KMS-11 (cell line): ENCODE results near the gene WDR38.

Experiments
- H2AFZ ChIP-seq: fragments of 200-600 bp; sonication (generic); 2 replicates; pipeline ENCODE4 v1.6.1; 2016; ENCODE audit warnings: antibody characterized with exemption, mixed run types, low read depth
- H3K27ac ChIP-seq: fragments of 200-600 bp; sonication (generic); 2 replicates; pipeline ENCODE4 v1.6.1; 2016; ENCODE audit warnings: mild to moderate bottlenecking, mixed run types
- H3K27me3 ChIP-seq: fragments of 200-600 bp; sonication (generic); 2 replicates; pipeline ENCODE4 v1.6.1; 2017; ENCODE audit warnings: mild to moderate bottlenecking, low read depth, mixed run types, moderate library complexity; ENCODE audit not compliant: insufficient read depth
- H3K36me3 ChIP-seq: fragments of 200-600 bp; sonication (generic); 2 replicates; pipeline ENCODE4 v1.6.1; 2017; ENCODE audit warnings: mild to moderate bottlenecking, mixed run types; ENCODE audit not compliant: insufficient read depth
- H3K4me1 ChIP-seq: fragments of 200-600 bp; sonication (generic); 2 replicates; pipeline ENCODE4 v1.6.1; 2016; ENCODE audit warnings: mild to moderate bottlenecking, low read depth, mixed run types; ENCODE audit not compliant: poor library complexity, severe bottlenecking
- H3K4me2 ChIP-seq: fragments of 200-600 bp; sonication (generic); 2 replicates; pipeline ENCODE4 v1.7.0; 2016; ENCODE audit warnings: mild to moderate bottlenecking, mixed run types
- H3K4me3 ChIP-seq: fragments of 200-600 bp; sonication (generic); IDR thresholded peaks from 2 replicates; pipeline ENCODE4 v1.6.1; 2017; ENCODE audit warnings: low read depth, low read length, mixed read lengths; ENCODE audit not compliant: insufficient read depth
- H3K79me2 ChIP-seq: fragments of 200-600 bp; sonication (generic); 2 replicates; pipeline ENCODE4 v1.6.1; 2016; ENCODE audit warnings: low read depth, mixed run types; ENCODE audit not compliant: insufficient read depth
- H3K9ac ChIP-seq: fragments of 200-600 bp; sonication (generic); 2 replicates; pipeline ENCODE4 v1.6.1; 2016; ENCODE audit warnings: mild to moderate bottlenecking, mixed run types
- H4K20me1 ChIP-seq: fragments of 200-600 bp; sonication (generic); 2 replicates; pipeline ENCODE4 v1.6.1; 2016; ENCODE audit warnings: mild to moderate bottlenecking, mixed run types; ENCODE audit not compliant: insufficient read depth
- CTCF ChIP-seq: fragments of 200-600 bp; sonication (generic); conservative IDR thresholded peaks from 2 replicates; pipeline ENCODE4 v1.6.1; 2017; ENCODE audit warnings: low read depth, mild to moderate bottlenecking, antibody characterized with exemption, low read length, moderate library complexity, mixed read lengths

WDR38 gene

GRCh38 chr9:124881138-124881743, 28.0 kb downstream of the WDR38 start:
- Histone ChIP-seq H3K4me2 (no peak overlapping the region), H2AFZ (no peak overlapping the region), H3K4me3 (no peak overlapping the region), H3K27ac (no peak overlapping the region), H3K36me3 (no peaks in the 10 kb centered on the region), H3K4me1 (no peaks in the 10 kb centered on the region), H3K79me2 (no peaks in the 10 kb centered on the region), H3K9ac (no peak overlapping the region), H4K20me1 (no peaks in the 10 kb centered on the region), H3K27me3 (no peaks in the 10 kb centered on the region)
- no peak for TF ChIP-seq CTCF

GRCh38 chr9:124882231-124882630, 29.0 kb downstream of the WDR38 start:
- no peak overlapping the region for H2AFZ ChIP-seq
- H3K36me3 ChIP-seq: no peaks in the 10 kb centered on the region
- no peak overlapping the region for H3K4me3 ChIP-seq
- no peaks in the 10 kb centered on the region for H4K20me1 ChIP-seq
- H3K79me2 ChIP-seq: no peaks in the 10 kb centered on the region
- no peak overlapping the region for H3K4me2 ChIP-seq
- no peak overlapping the region for H3K27ac ChIP-seq
- TF ChIP-seq CTCF: no peak
- H3K9ac ChIP-seq: no peak overlapping the region
- H3K4me1 ChIP-seq: no peaks in the 10 kb centered on the region
- no peaks in the 10 kb centered on the region for H3K27me3 ChIP-seq

- Histone ChIP-seq H4K20me1 (no peaks in the 10 kb centered on the region), H2AFZ (no peak overlapping the region), H3K4me1 (no peaks in the 10 kb centered on the region), H3K4me3 (no peak overlapping the region), H3K4me2 (no peak overlapping the region), H3K9ac (no peak overlapping the region), H3K79me2 (no peaks in the 10 kb centered on the region), H3K27ac (no peak overlapping the region), H3K36me3 (no peaks in the 10 kb centered on the region), H3K27me3 (no peaks in the 10 kb centered on the region)
- no peak for TF ChIP-seq CTCF
These were observed 31.1 kb downstream of the WDR38 start for GRCh38 chr9:124884376-124884775.

GRCh38 chr9:124885551-124885950, 32.3 kb downstream of the WDR38 start:
- Histone ChIP-seq H3K27ac (no peak overlapping the region), H3K27me3 (no peaks in the 10 kb centered on the region), H3K4me2 (no peak overlapping the region), H2AFZ (no peak overlapping the region), H4K20me1 (no peaks in the 10 kb centered on the region), H3K4me3 (no peak overlapping the region), H3K4me1 (no peaks in the 10 kb centered on the region), H3K36me3 (no peaks in the 10 kb centered on the region), H3K79me2 (no peaks in the 10 kb centered on the region), H3K9ac (no peak overlapping the region)
- TF ChIP-seq CTCF: no peak
